ENCODE results near the gene CEACAM19.
"Not testable (repeated sequence)": the region's sequence is repeated elsewhere in the genome, so short reads cannot be mapped to it uniquely, and the experiment has no call there.

Gene CEACAM19

GRCh38 chr19:44671400-44671799 lies at the start of gene CEACAM19:
TSS of gene CEACAM19 (plus strand) at chr19:44671482. CDS start at chr19:44671932, 450 bp downstream.
- DNase-seq: no peak

GRCh38 chr19:44623080-44623479 lies 48.2 kb upstream of the CEACAM19 start:
- DNase-seq: no peak

GRCh38 chr19:44623626-44624025 lies 47.7 kb upstream of the CEACAM19 start:
- no peak for DNase-seq

GRCh38 chr19:44624840-44625354 lies 46.4 kb upstream of the CEACAM19 start:
- no peak for DNase-seq

- not testable (repeated sequence) for DNase-seq
These were observed 45.6 kb upstream of the CEACAM19 start for GRCh38 chr19:44625637-44626036.

- no peak for DNase-seq
These were observed 45.1 kb upstream of the CEACAM19 start for GRCh38 chr19:44626048-44626624.

GRCh38 chr19:44627631-44628030 lies 43.7 kb upstream of the CEACAM19 start:
- no peak for DNase-seq

GRCh38 chr19:44628793-44629192 lies 42.5 kb upstream of the CEACAM19 start:
- DNase-seq: no peak

GRCh38 chr19:44631611-44632010 lies 39.7 kb upstream of the CEACAM19 start:
- not testable (repeated sequence) for DNase-seq

- DNase-seq: not testable (repeated sequence)
These were observed 37.2 kb upstream of the CEACAM19 start for GRCh38 chr19:44634058-44634457.

- no peak for DNase-seq
These were observed 36.5 kb upstream of the CEACAM19 start for GRCh38 chr19:44634785-44635184.

- no peak for DNase-seq
These were observed 35.5 kb upstream of the CEACAM19 start for GRCh38 chr19:44635581-44636438.

- DNase-seq: no peak
These were observed 34.6 kb upstream of the CEACAM19 start for GRCh38 chr19:44636439-44637389.

GRCh38 chr19:44637390-44637764 lies 33.9 kb upstream of the CEACAM19 start:
- DNase-seq: no peak

GRCh38 chr19:44640518-44640917 lies 30.8 kb upstream of the CEACAM19 start:
- DNase-seq: no peak

GRCh38 chr19:44641501-44642265 lies 29.6 kb upstream of the CEACAM19 start:
- no peak for DNase-seq

- no peak for DNase-seq
These were observed 28.9 kb upstream of the CEACAM19 start for GRCh38 chr19:44642377-44642776.

GRCh38 chr19:44643605-44644401 lies 27.5 kb upstream of the CEACAM19 start, which contains the start of gene PVR:
TSS of gene PVR (plus strand) at chr19:44643910. CDS start at chr19:44644097, 187 bp downstream.
- no peak for DNase-seq

GRCh38 chr19:44644402-44645016 lies 26.8 kb upstream of the CEACAM19 start:
- DNase-seq: no peak

- DNase-seq: no peak
These were observed 25.8 kb upstream of the CEACAM19 start for GRCh38 chr19:44645407-44646048.
